Measurements from ENCODE around the gene BIN1. TPM values are rescaled to one million over a fixed set of nuclear protein-coding genes. Genes with fewer than 3 reads are reported as not detected.

BIN1 gene
- total and polyA plus RNA-seq, 4 donors: 15.4 to 37.9 (median 21.6) TPM

DNA sequence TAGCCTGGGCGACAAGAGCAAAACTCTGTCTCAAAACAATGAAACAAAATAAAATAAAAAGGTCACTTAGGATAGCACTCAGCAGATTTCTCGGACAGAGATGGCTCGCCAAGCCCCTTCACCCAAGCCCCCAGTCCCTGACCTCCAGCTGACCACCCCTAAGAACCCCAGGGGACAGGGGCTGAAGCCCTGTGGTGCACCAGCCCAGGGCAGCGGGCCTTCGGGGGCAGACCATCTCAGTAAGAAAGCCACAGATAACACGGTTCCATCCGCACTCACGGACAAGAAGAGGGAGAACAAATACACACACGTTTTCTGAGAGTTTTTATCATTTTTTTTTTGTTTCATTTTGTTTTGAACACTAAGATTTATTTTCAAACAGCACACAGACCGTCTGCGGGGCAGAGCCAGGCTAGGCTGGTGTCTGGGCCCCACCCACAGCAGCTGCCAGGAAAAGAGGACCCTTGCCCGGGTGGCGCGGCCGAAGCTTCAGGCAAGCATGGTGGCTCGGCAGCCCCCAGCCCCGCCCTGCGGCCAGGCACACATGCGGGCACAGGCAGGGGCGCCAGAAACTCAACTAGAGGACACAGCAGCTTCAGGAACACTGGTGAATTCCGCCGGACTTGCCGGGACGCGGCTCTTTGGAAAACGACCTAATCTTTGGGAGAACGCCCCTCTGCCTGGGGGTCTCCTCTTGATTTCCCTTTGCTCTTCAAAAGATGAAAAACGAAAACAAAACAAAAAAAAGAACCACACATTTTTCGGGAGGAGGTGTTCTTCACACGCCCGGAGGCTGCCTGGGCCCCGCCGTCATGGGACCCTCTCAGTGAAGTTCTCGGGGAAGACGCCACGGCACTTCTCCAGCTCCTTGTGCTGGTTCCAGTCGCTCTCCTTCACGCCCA, 59.0 kb downstream of the BIN1 start:
- Histone ChIP-seq H3K9me3 (ENCODE audit: control insufficient read depth, low read length) (no peaks in the 10 kb centered on the region), H3K36me3 (ENCODE audit: control insufficient read depth in 1 of 2, insufficient read depth in 2 of 2, low read length in 1 of 2) (no peaks in the 10 kb centered on the region), H3K27ac (ENCODE audit: low read depth in 1 of 2, low read length in 2 of 2) (no peak overlapping the region), H3K4me1 (ENCODE audit: control insufficient read depth in 1 of 2, insufficient read depth in 2 of 2, low read length in 2 of 2) (no peaks in the 10 kb centered on the region), H3K4me3 (ENCODE audit: low read length in 2 of 2) (no peak overlapping the region), H3K27me3 (ENCODE audit: control insufficient read depth in 1 of 2, insufficient read depth in 2 of 2, low read length in 1 of 2) (no peaks in the 10 kb centered on the region)
- intact Hi-C loops (cut with DNase I): no loop called here
- DNase-seq (peak; percentile 46 to 71), ATAC-seq (ENCODE audit: low FRiP score) (no peak)
- WGBS, 2 donors: 95% methylated on average over 38 of the region's 38 CpGs

DNA sequence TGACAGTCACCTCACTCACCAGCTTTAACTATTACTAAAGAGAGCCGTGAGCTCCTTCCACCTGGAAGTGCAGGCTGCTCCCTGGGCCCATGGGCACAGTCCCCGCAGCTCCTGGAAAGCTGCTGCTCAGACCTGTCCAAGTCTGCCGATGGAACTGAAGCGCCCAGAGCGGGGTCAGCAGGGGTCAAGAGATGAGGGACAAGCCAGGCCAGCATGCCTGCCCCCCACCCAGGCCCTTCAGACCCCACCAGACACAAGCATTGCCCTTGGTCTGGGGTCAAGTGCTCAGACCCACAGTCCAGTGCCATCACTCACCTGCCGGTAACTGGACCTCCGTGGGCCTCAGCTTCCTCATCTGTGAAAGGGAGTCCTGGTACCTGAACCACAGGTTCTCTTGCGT, 59.9 kb downstream of the BIN1 start:
- H3K27me3 ChIP-seq (ENCODE audit: control insufficient read depth in 1 of 2, insufficient read depth in 2 of 2, low read length in 1 of 2): no peaks in the 10 kb centered on the region
- H3K9me3 ChIP-seq (ENCODE audit: control insufficient read depth, low read length): no peaks in the 10 kb centered on the region
- no peak overlapping the region for H3K27ac ChIP-seq (ENCODE audit: low read depth in 1 of 2, low read length in 2 of 2)
- ATAC-seq (ENCODE audit: low FRiP score) (no peak), DNase-seq (peak in 1 of 2 donors; percentile 59)
- H3K36me3 ChIP-seq (ENCODE audit: control insufficient read depth in 1 of 2, insufficient read depth in 2 of 2, low read length in 1 of 2): no peaks in the 10 kb centered on the region
- intact Hi-C loops (cut with DNase I): no loop called here
- H3K4me1 ChIP-seq (ENCODE audit: control insufficient read depth in 1 of 2, insufficient read depth in 2 of 2, low read length in 2 of 2): no peaks in the 10 kb centered on the region
- WGBS, 2 donors: 94 to 95% methylated on average over 8 of the region's 8 CpGs
- no peak overlapping the region for H3K4me3 ChIP-seq (ENCODE audit: low read length in 2 of 2)

DNA sequence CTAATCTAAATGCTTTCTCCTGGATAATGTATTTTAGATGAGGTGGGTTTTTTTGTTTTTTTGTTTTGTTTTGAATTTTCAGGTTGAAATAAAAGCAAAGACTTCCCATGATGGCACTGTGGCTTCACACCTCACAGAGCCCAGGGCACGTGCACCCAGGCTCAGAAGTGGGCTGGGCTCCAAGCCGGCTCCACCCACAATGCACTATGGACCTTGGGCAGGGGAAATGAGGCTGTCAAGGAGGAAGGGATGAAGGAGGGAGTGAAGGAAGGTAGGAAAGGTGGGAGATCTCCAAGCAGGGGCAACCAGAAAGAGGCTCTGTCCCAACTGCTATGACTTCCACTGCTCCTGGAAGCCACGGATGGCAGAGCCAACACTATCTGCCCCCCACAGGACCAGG, 60.4 kb downstream of the BIN1 start:
- H3K27ac ChIP-seq (ENCODE audit: low read depth in 1 of 2, low read length in 2 of 2): no peak overlapping the region
- no peaks in the 10 kb centered on the region for H3K4me1 ChIP-seq (ENCODE audit: control insufficient read depth in 1 of 2, insufficient read depth in 2 of 2, low read length in 2 of 2)
- DNase-seq (no peak), ATAC-seq (ENCODE audit: low FRiP score) (no peak)
- H3K36me3 ChIP-seq (ENCODE audit: control insufficient read depth in 1 of 2, insufficient read depth in 2 of 2, low read length in 1 of 2): no peaks in the 10 kb centered on the region
- H3K4me3 ChIP-seq (ENCODE audit: low read length in 2 of 2): no peak overlapping the region
- intact Hi-C loops (cut with DNase I): no loop called here
- H3K27me3 ChIP-seq (ENCODE audit: control insufficient read depth in 1 of 2, insufficient read depth in 2 of 2, low read length in 1 of 2): no peaks in the 10 kb centered on the region
- 70 to 84% methylated on average over 3 of the region's 3 CpGs for WGBS, 2 donors
- no peaks in the 10 kb centered on the region for H3K9me3 ChIP-seq (ENCODE audit: control insufficient read depth, low read length)

DNA sequence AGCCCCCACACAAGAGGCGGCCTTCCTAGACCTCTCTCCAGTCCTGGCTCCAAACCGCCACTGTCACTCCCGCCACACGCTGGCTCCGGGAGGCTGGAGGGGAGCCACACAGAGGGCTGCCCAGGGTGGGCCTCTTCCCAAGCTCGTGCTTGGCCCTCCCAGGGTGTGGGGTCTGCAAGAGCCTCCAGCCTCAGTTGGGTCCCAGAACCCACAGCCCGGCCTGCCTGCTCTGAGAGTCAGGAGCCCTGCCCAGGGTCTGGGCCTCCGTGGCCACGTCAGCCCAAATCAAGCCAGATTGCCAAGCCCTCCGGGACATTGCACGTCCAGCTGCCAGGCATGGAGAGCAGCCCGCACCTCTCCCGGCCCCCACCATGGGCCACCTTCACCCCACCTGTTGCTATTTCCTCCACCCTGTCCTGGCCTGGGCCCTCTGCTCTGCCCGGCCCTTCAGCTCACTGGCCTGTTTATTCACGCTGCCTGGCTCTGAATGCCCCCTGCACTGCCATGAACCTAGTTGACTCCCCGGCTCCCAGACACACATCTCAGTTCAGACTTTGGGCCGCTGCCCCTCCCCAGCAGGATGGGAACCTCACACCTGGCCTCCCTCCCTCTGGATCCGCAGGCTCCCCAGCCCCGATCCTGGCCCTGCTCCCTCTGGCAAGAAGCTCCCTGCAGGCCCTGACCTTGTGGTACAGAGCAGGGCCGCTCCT, 61.0 kb downstream of the BIN1 start:
- peak; percentile 45 to 73 for DNase-seq
- 71 to 72% methylated on average over 19 to 20 of the region's 20 CpGs for WGBS, 2 donors
- ATAC-seq (ENCODE audit: low FRiP score): peak; percentile 27

DNA sequence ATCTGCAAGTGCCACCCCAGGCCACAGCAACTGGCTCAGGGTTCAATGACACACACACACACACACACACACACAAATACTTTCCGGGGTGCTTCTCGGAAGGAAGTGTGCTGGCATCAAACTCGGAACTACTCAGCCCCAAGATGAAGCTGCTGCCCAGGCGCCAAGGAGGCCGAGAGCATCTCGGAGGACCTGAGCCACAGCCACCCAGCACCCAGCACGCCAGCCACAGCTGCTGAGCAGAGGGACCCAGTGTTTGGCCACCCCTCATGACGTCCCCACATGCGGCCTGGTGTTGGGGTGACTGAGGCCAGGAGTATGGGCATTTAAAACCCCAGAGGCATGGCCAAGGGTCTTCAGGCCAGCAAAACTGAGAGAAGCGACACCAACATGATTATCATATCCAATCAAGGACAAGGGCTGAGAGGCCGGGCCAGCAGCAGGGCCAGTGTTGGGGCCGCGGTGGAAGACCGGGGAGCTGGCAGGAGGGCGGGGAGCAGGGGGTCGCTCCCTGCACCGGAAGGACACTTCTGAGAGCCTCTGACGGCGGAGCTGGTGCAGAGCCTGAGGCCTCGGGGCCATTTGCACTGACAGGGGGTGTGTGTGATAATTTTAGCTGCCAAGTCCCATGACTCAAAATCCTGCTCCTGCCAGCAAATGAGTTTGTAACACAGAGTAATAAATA, 61.8 kb downstream of the BIN1 start:
- 86% methylated on average over 20 of the region's 20 CpGs for WGBS, 2 donors
- H3K27me3 ChIP-seq (ENCODE audit: control insufficient read depth in 1 of 2, insufficient read depth in 2 of 2, low read length in 1 of 2): no peaks in the 10 kb centered on the region
- no peaks in the 10 kb centered on the region for H3K9me3 ChIP-seq (ENCODE audit: control insufficient read depth, low read length)
- no peaks in the 10 kb centered on the region for H3K4me1 ChIP-seq (ENCODE audit: control insufficient read depth in 1 of 2, insufficient read depth in 2 of 2, low read length in 2 of 2)
- DNase-seq (peak; percentile 37 to 75), ATAC-seq (ENCODE audit: low FRiP score) (no peak)
- no peak overlapping the region for H3K27ac ChIP-seq (ENCODE audit: low read depth in 1 of 2, low read length in 2 of 2)
- H3K36me3 ChIP-seq (ENCODE audit: control insufficient read depth in 1 of 2, insufficient read depth in 2 of 2, low read length in 1 of 2): no peaks in the 10 kb centered on the region
- intact Hi-C loops (cut with DNase I): no loop called here
- H3K4me3 ChIP-seq (ENCODE audit: low read length in 2 of 2): no peak overlapping the region

More for the DNA sequence above, 61.0 kb downstream of the BIN1 start:
- Histone ChIP-seq H3K4me3 (ENCODE audit: low read length in 2 of 2) (no peak overlapping the region), H3K4me1 (ENCODE audit: control insufficient read depth in 1 of 2, insufficient read depth in 2 of 2, low read length in 2 of 2) (no peaks in the 10 kb centered on the region), H3K27me3 (ENCODE audit: control insufficient read depth in 1 of 2, insufficient read depth in 2 of 2, low read length in 1 of 2) (no peaks in the 10 kb centered on the region), H3K27ac (ENCODE audit: low read depth in 1 of 2, low read length in 2 of 2) (no peak overlapping the region), H3K36me3 (ENCODE audit: control insufficient read depth in 1 of 2, insufficient read depth in 2 of 2, low read length in 1 of 2) (no peaks in the 10 kb centered on the region), H3K9me3 (ENCODE audit: control insufficient read depth, low read length) (no peaks in the 10 kb centered on the region)
- intact Hi-C loops (cut with DNase I): no loop called here

DNA sequence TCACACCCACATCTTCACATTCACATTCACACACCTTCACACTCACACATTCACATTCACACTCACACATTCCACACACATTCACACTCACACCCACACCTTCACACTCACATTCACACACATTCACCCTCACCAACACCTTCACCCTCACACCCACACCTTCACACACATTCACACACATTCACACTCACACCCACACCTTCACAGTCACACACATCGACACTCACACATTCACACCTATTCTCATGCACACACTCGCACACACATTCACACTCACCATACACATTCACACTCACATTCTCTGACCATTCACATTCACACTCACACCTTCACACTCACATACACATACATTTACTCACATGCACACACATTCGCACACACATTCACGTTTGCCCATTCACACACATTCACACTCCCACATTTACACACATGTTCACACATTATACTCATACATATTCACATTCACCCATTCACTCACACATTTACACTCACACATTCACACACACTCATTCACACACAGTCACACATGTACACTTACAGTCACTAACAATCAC, 62.7 kb downstream of the BIN1 start:
- Histone ChIP-seq H3K4me1 (ENCODE audit: control insufficient read depth in 1 of 2, insufficient read depth in 2 of 2, low read length in 2 of 2) (no peaks in the 10 kb centered on the region), H3K4me3 (ENCODE audit: low read length in 2 of 2) (no peak overlapping the region), H3K27ac (ENCODE audit: low read depth in 1 of 2, low read length in 2 of 2) (no peak overlapping the region), H3K9me3 (ENCODE audit: control insufficient read depth, low read length) (no peaks in the 10 kb centered on the region), H3K27me3 (ENCODE audit: control insufficient read depth in 1 of 2, insufficient read depth in 2 of 2, low read length in 1 of 2) (no peaks in the 10 kb centered on the region), H3K36me3 (ENCODE audit: control insufficient read depth in 1 of 2, insufficient read depth in 2 of 2, low read length in 1 of 2) (no peaks in the 10 kb centered on the region)
- intact Hi-C loops (cut with DNase I): no loop called here
- ATAC-seq (ENCODE audit: low FRiP score) (no peak), DNase-seq (no peak)
- 92 to 97% methylated on average over 4 of the region's 4 CpGs for WGBS, 2 donors

DNA sequence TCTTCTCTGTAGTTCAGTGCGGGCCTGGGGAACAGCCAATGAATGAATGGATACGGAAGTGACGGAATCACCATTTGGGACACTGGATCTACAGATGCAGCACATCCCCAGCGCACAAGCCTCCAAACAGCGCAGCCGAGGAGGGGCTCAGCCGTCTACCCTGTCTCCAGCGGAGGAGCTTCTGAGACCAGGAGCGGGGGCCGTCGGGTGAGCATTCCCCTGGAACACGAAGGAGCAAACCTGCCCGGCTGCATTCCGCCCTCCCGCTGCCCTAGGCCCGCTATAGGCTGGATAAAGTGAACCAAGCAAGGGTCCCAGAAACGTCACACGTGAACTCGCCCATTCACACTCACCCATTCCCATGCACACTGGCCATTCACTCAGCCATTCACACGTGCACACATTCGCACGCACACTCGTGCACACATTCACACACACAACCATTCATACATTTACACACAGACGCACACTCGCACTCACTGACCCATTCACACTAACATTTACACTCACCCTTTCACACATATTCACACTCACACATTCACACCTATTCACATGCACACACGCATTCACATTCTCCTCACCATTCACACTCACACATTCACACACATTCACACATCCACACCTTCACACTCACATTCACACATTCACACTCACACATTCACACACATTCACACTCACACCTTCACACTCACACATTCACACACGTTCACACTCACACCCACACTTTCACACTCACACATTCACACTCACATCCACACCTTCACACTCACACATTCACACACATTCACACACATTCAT, 63.4 kb downstream of the BIN1 start:
- no peaks in the 10 kb centered on the region for H3K4me1 ChIP-seq (ENCODE audit: control insufficient read depth in 1 of 2, insufficient read depth in 2 of 2, low read length in 2 of 2)
- DNase-seq: peak in 1 of 2 donors; percentile 75
- H3K9me3 ChIP-seq (ENCODE audit: control insufficient read depth, low read length): no peaks in the 10 kb centered on the region
- H3K4me3 ChIP-seq (ENCODE audit: low read length in 2 of 2): no peak overlapping the region
- 94 to 95% methylated on average over 26 to 27 of the region's 27 CpGs for WGBS, 2 donors
- no peaks in the 10 kb centered on the region for H3K27me3 ChIP-seq (ENCODE audit: control insufficient read depth in 1 of 2, insufficient read depth in 2 of 2, low read length in 1 of 2)
- intact Hi-C loops (cut with DNase I): no loop called here
- no peak for ATAC-seq (ENCODE audit: low FRiP score)
- no peak overlapping the region for H3K27ac ChIP-seq (ENCODE audit: low read depth in 1 of 2, low read length in 2 of 2)
- no peaks in the 10 kb centered on the region for H3K36me3 ChIP-seq (ENCODE audit: control insufficient read depth in 1 of 2, insufficient read depth in 2 of 2, low read length in 1 of 2)
